RWPE1 (cell line): ENCODE results near the gene ST6GALNAC3.
"Not testable (repeated sequence)": the region's sequence is repeated elsewhere in the genome, so short reads cannot be mapped to it uniquely, and the experiment has no call there.

Source experiments
- CTCF ChIA-PET: fragments of 350-600 bp; sonication (Branson Sonifier 250); formaldehyde crosslinking; extraction: SDS; loops from one replicate; lab custom pipeline; 2021; lab: Yijun Ruan, JAX
- POLR2A ChIA-PET: fragments of 400-600 bp; formaldehyde crosslinking; extraction: SDS; loops from one replicate; lab custom pipeline; 2020; ENCODE audit warnings: antibody characterized with exemption; ENCODE audit not compliant: low non-redundant PET; lab: Yijun Ruan, JAX
- DNase-seq: peaks from one replicate; pipeline ENCODE4 v3.0.0; 2012; ENCODE audit warnings: low spot score
- H3K27ac ChIP-seq: fragments of 450-650 bp; 2 replicates; pipeline ENCODE4 v1.5.1; 2017
- TF ChIP-seq, protein P1 (sequence below): fragments of 450-650 bp; conservative IDR thresholded peaks from 2 replicates; pipeline ENCODE4 v1.5.1; 2017; ENCODE audit warnings: low read depth, mild to moderate bottlenecking

ST6GALNAC3 gene

DNA sequence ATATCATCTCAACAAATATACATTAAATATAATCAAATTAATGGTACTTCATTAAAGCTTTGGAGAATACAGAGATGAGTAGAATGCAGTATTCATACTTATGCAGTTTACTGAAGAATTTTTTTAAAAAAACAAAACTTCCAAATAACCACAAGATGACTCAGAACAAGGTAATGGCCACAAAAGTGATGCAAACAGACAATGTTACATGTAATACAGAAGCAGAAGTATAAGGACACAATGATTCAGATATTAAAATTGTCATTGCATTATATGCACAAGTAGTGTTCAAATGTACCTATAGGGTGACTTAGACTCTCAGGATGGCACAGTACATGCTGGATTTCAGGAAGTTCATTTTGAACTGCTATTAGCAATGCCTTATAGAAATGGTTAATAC lies 565.5 kb downstream of the ST6GALNAC3 start:
- ChIA-PET CTCF (interaction anchor here (0.6 kb wide), 2 partner anchors 540 to 1393 kb away, joined by 3 read pairs; no protein-coding TSS in a partner anchor), POLR2A (no interaction called here)
- no peak overlapping the region for H3K27ac ChIP-seq
- no peak for DNase-seq
- TF ChIP-seq, protein P1, sequence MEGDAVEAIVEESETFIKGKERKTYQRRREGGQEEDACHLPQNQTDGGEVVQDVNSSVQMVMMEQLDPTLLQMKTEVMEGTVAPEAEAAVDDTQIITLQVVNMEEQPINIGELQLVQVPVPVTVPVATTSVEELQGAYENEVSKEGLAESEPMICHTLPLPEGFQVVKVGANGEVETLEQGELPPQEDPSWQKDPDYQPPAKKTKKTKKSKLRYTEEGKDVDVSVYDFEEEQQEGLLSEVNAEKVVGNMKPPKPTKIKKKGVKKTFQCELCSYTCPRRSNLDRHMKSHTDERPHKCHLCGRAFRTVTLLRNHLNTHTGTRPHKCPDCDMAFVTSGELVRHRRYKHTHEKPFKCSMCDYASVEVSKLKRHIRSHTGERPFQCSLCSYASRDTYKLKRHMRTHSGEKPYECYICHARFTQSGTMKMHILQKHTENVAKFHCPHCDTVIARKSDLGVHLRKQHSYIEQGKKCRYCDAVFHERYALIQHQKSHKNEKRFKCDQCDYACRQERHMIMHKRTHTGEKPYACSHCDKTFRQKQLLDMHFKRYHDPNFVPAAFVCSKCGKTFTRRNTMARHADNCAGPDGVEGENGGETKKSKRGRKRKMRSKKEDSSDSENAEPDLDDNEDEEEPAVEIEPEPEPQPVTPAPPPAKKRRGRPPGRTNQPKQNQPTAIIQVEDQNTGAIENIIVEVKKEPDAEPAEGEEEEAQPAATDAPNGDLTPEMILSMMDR, result no peak

DNA sequence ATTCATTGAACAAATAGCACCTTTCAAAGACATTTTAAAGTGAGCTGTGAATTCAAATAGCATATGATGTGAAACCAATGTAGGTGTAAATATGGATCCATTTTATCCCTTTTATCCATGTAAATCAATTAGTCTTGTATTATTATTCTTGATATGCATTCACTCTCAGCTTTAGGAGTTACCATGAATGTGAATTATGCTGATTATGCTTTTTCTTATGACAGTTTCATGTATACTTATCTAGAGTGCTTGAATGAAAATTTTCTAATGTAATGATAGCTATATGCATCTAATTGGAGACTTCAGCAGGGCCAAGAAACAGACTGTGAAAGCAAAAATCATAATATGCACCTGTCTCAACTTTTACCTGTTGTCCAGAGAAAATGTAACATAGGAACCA lies 566.2 kb downstream of the ST6GALNAC3 start:
- no peak for DNase-seq
- H3K27ac ChIP-seq, result no peak overlapping the region
- POLR2A ChIA-PET, result no interaction called here
- CTCF ChIA-PET, result no interaction called here
- TF ChIP-seq, protein P1, result no peak

GRCh38 chr1:76644139-76644538 lies 569.6 kb downstream of the ST6GALNAC3 start:
- ChIA-PET POLR2A (no interaction called here), CTCF (no interaction called here)
- no peak for DNase-seq
- H3K27ac ChIP-seq, result no peak overlapping the region
- TF ChIP-seq, protein P1, result no peak

- H3K27ac ChIP-seq, CTCF ChIA-PET, POLR2A ChIA-PET, DNase-seq: not testable (repeated sequence)
Observed at GRCh38 chr1:76652860-76653259, 578.3 kb downstream of the ST6GALNAC3 start.

DNA sequence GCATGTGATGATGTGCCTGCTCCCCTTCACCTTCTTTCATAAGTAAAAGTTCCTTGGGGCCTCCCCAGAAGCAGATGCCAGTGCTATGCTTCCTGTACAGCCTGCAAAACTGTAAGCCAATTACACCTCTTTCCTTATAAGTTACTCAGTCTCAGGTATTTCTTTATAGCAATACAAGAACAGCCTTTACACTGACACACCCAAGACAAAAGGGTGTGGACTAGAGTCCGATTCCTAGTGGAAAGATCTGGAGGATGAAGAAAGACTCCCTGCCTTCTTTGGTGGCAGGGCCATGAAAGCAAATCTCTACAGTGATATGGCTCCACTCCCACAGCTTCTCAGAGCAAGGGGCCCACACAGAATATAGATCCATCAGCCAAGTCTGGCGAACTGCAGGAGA lies 583.1 kb downstream of the ST6GALNAC3 start:
- no peak overlapping the region for H3K27ac ChIP-seq
- DNase-seq, result no peak
- ChIA-PET CTCF (no interaction called here), POLR2A (no interaction called here)
- TF ChIP-seq, protein P1, result no peak

DNA sequence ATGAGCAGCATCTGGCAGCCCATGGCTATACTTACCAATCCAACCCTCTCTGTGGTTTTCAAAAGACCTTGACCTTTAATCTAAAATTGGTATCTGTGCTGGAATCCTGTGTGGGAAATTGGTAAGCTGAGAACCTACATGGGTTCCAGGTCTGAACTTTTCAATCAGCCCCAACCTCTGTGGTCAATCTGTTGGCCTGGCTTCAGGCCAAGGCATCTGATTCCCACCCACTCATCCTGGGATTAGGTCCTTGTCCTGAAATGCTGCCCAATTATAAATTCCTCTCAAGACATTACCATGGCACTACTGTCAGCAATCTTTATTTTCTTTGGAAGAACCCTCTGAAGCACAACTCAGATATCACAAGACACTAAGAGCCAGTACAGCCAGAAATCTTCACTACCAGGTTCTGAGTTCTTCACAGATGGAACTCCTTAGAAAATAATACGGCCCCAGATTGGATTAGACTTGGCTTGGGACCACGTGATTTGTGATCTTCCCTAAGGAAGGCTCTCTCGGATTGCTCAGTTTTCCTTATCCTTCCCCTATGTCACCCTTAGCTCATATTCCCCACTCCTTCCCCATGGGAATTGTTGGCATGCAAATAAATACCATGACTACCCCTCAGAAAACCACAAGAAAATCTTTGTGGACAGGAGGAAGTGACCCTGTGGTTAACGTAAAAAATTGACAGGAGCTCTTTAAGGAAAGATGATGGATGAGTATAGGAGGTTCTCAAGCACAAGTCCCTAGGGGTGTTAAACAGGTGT lies 584.8 kb downstream of the ST6GALNAC3 start:
- H3K27ac ChIP-seq, result no peak overlapping the region
- no peak for DNase-seq
- POLR2A ChIA-PET, result no interaction called here
- CTCF ChIA-PET, result interaction anchor here (0.8 kb wide), 1 partner anchor 235 kb away, joined by 3 read pairs; no protein-coding TSS in a partner anchor
- TF ChIP-seq, protein P1, result no peak

DNA sequence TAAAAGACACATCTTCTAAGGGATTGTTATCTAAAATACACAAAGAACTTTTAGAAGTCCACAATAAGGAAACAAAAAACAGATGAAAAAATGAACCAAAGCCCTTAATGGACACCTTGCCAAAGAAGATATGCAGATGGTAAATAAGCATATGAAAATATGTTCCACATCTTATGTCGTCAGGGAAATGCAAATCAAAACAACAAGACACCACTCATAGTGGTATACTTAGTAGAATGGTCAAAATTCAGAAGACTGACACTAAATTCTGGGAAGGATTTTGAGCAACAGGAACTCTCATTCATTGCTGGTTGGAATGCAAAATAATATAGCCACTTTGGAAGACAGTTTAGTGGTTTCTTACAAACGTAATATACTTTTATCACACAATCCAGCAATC lies 587.0 kb downstream of the ST6GALNAC3 start:
- TF ChIP-seq, protein P1, result no peak
- ChIA-PET POLR2A (no interaction called here), CTCF (no interaction called here)
- DNase-seq, result no peak
- no peak overlapping the region for H3K27ac ChIP-seq
